ENCODE measurements around the gene SLCO3A1.
"Not testable (repeated sequence)": the region's sequence is repeated elsewhere in the genome, so short reads cannot be mapped to it uniquely, and the experiment has no call there.

SLCO3A1 gene

GRCh38 chr15:91942720-91943394, 89.3 kb downstream of the SLCO3A1 start:
- no peak for DNase-seq

- no peak for DNase-seq
Measured at GRCh38 chr15:91944331-91944730, 90.8 kb downstream of the SLCO3A1 start.

- no peak for DNase-seq
Measured at GRCh38 chr15:91945385-91945784, 91.9 kb downstream of the SLCO3A1 start.

GRCh38 chr15:91946075-91946474, 92.6 kb downstream of the SLCO3A1 start:
- no peak for DNase-seq

GRCh38 chr15:91946581-91947292, 93.2 kb downstream of the SLCO3A1 start:
- DNase-seq, result no peak

GRCh38 chr15:91947293-91947679, 93.8 kb downstream of the SLCO3A1 start:
- no peak for DNase-seq

- DNase-seq, result no peak
Measured at GRCh38 chr15:91947683-91948608, 94.4 kb downstream of the SLCO3A1 start.

- DNase-seq, result no peak
Measured at GRCh38 chr15:91949361-91949760, 95.9 kb downstream of the SLCO3A1 start.

- DNase-seq, result no peak
Measured at GRCh38 chr15:91950054-91950453, 96.5 kb downstream of the SLCO3A1 start.

GRCh38 chr15:91950631-91951329, 97.3 kb downstream of the SLCO3A1 start:
- no peak for DNase-seq

GRCh38 chr15:91952216-91952615, 98.7 kb downstream of the SLCO3A1 start:
- DNase-seq, result no peak

GRCh38 chr15:91953432-91953831, 99.9 kb downstream of the SLCO3A1 start:
- DNase-seq, result no peak

GRCh38 chr15:91954292-91954691, 100.8 kb downstream of the SLCO3A1 start:
- no peak for DNase-seq

- DNase-seq, result no peak
Measured at GRCh38 chr15:91956026-91956723, 102.7 kb downstream of the SLCO3A1 start.

- no peak for DNase-seq
Measured at GRCh38 chr15:91961357-91961756, 107.8 kb downstream of the SLCO3A1 start.

- DNase-seq, result not testable (repeated sequence)
Measured at GRCh38 chr15:91963747-91964146, 110.2 kb downstream of the SLCO3A1 start.

GRCh38 chr15:91965501-91966193, 112.1 kb downstream of the SLCO3A1 start:
- no peak for DNase-seq

- no peak for DNase-seq
Measured at GRCh38 chr15:91966194-91966552, 112.7 kb downstream of the SLCO3A1 start.

- DNase-seq, result no peak
Measured at GRCh38 chr15:91967935-91968606, 114.6 kb downstream of the SLCO3A1 start.

GRCh38 chr15:91968610-91969009, 115.1 kb downstream of the SLCO3A1 start:
- no peak for DNase-seq

- DNase-seq, result no peak
Measured at GRCh38 chr15:91970142-91970541, 116.6 kb downstream of the SLCO3A1 start.
